Keratinocyte (primary cell): ENCODE results near the gene TXNL4A. TPM values are rescaled to one million over a fixed set of nuclear protein-coding genes. Genes with fewer than 3 reads are reported as not detected.

Source experiments
- DNase-seq: peaks from one replicate; pipeline ENCODE4 v3.0.0-alpha.2; 2011; ENCODE audit warnings: low read depth, missing footprints, low spot score
- FAIRE-seq: peaks from 2 replicates; lab custom pipeline; 2011; peaks lifted over from hg19 to GRCh38; lab: Jason Lieb, UNC
- H2AFZ ChIP-seq: 2 replicates; pipeline ENCODE4 v1.6.0; 2012; ENCODE audit warnings: low read length, control low read depth, inconsistent platforms; ENCODE audit not compliant: control insufficient read depth
- H3K27ac ChIP-seq: 2 replicates; pipeline ENCODE4 v1.5.1; 2011; ENCODE audit warnings: low read length; ENCODE audit not compliant: control insufficient read depth, insufficient read depth
- H3K27me3 ChIP-seq: 3 replicates; pipeline ENCODE4 v1.6.0; 2011; ENCODE audit warnings: low read length; ENCODE audit not compliant: control insufficient read depth, insufficient read depth; ENCODE audit errors: extremely low read depth
- H3K36me3 ChIP-seq, 2 experiments: 2 replicates in 1 of 2; 3 replicates in 1 of 2; pipeline ENCODE4 v1.5.1; 2011; ENCODE audit warnings: low read length in 2 of 2, mild to moderate bottlenecking in 1 of 2; ENCODE audit not compliant: control insufficient read depth in 2 of 2, insufficient read depth in 2 of 2; ENCODE audit errors: extremely low read depth in 1 of 2
- H3K4me1 ChIP-seq: 3 replicates; pipeline ENCODE4 v1.5.1; 2011; ENCODE audit warnings: low read length; ENCODE audit not compliant: control insufficient read depth, insufficient read depth; ENCODE audit errors: extremely low read depth
- H3K4me2 ChIP-seq: 3 replicates; pipeline ENCODE4 v1.6.0; 2011; ENCODE audit warnings: low read depth, low read length; ENCODE audit not compliant: control insufficient read depth, insufficient read depth; ENCODE audit errors: extremely low read depth
- H3K4me3 ChIP-seq, 3 experiments: fragments of 200-600 bp in 1 of 3; sonication (generic) in 1 of 3; 2 replicates in 2 of 3; 3 replicates in 1 of 3; pipeline ENCODE4 v1.5.1; 2011 to 2016; ENCODE audit warnings: low read length in 3 of 3, mild to moderate bottlenecking in 3 of 3, control low read depth in 2 of 3, inconsistent platforms in 1 of 3, low read depth in 1 of 3, mixed read lengths in 1 of 3, mixed run types in 1 of 3, moderate library complexity in 1 of 3; ENCODE audit not compliant: control insufficient read depth in 2 of 3, insufficient read depth in 2 of 3; ENCODE audit errors: extremely low read depth in 1 of 3
- H3K79me2 ChIP-seq: 2 replicates; pipeline ENCODE4 v1.6.0; 2012; ENCODE audit warnings: low read length; ENCODE audit not compliant: control insufficient read depth, insufficient read depth
- H3K9ac ChIP-seq: 3 replicates; pipeline ENCODE4 v1.6.0; 2011; ENCODE audit warnings: low read length; ENCODE audit not compliant: control insufficient read depth, insufficient read depth; ENCODE audit errors: extremely low read depth
- H3K9me1 ChIP-seq: 3 replicates; pipeline ENCODE4 v1.6.0; 2011; ENCODE audit warnings: low read length; ENCODE audit not compliant: control insufficient read depth, insufficient read depth; ENCODE audit errors: extremely low read depth
- H3K9me3 ChIP-seq: 2 replicates; pipeline ENCODE4 v1.5.1; 2012; ENCODE audit warnings: low read depth, low read length; ENCODE audit not compliant: control insufficient read depth
- H4K20me1 ChIP-seq: 3 replicates; pipeline ENCODE4 v1.6.0; 2011; ENCODE audit warnings: low read length; ENCODE audit not compliant: control insufficient read depth, insufficient read depth; ENCODE audit errors: extremely low read depth
- EZH2 ChIP-seq: IDR thresholded peaks from one replicate; pipeline ENCODE4 v1.6.1; 2012; ENCODE audit warnings: inconsistent platforms, mild to moderate bottlenecking, low read length, moderate library complexity
- dilution Hi-C: fragments of 300-500 bp; cut with MboI; formaldehyde crosslinking; loops from one replicate; pipeline ENCODE4 v1.7.0; 2020; ENCODE audit warnings: low sequenced_read_pairs; ENCODE audit not compliant: extremely low pct_ligation_motif_present
- polyA plus RNA-seq, 5 experiments: library from polyadenylated mRNA; depleted of rRNA in 3 of 5; stranded (reverse) in 3 of 5; stranded (forward) in 1 of 5; unstranded in 1 of 5; fragments of >200 nt; gene quantifications; 1 replicate in 1 of 5; 2 replicates in 3 of 5; 3 replicates in 1 of 5; pipeline versions ENCODE4 v1.2.1 to v1.2.3, GENCODE V29; 2011 to 2012; ENCODE audit warnings: missing spikeins in 2 of 5, low read depth in 1 of 5, low replicate concordance in 1 of 5
- TF ChIP-seq, protein P1 (sequence below), 3 experiments: IDR thresholded peaks in 1 of 3; conservative IDR thresholded peaks in 1 of 3; optimal IDR thresholded peaks in 1 of 3; 2 replicates in 2 of 3; 3 replicates in 1 of 3; pipeline versions ENCODE3 to v1.5.1; 2011; ENCODE audit warnings: low read length in 3 of 3, mild to moderate bottlenecking in 3 of 3, moderate library complexity in 2 of 3, control low read depth in 1 of 3, inconsistent platforms in 1 of 3; ENCODE audit not compliant: insufficient read depth in 2 of 3; ENCODE audit errors: extremely low read depth in 1 of 3

Gene TXNL4A
- polyA plus RNA-seq, 1 donor (not counting 4 experiments of a cell fraction or from before 2014, with no cell fraction given) = 142 TPM

DNA sequence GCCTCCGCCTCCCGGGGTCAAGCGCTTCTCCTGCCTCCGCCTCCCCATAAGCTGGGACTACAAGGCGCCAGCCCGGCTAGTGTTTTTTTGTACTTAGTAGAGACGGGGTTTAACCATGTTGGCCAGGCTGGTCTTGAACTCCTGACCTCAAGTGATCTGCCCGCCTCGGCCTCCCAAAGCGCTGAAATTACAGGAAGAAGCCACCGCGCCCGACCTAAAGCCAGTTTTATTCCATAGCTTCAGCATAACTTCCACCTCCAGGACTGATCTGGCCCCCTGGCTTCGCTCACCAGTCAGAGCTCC lies 783 bp upstream of the TXNL4A start:
- Histone ChIP-seq H3K36me3 (peaks cover 0 to 6% of the 10 kb centered on the region in 2 experiments), H3K9ac (peak overlapping the region; percentile 85), H3K79me2 (peaks cover 41% of the 10 kb centered on the region), H3K9me1 (peaks cover 3% of the 10 kb centered on the region), H3K27me3 (no peaks in the 10 kb centered on the region), H3K4me1 (peaks cover 13% of the 10 kb centered on the region), H2AFZ (peak overlapping the region; percentile 16), H3K9me3 (no peaks in the 10 kb centered on the region), H3K27ac (peak overlapping the region; percentile 77), H3K4me3 (peak overlapping the region; percentile 94 to 100 (median 99)), H4K20me1 (peaks cover 16% of the 10 kb centered on the region), H3K4me2 (peak overlapping the region; percentile 85)
- TF ChIP-seq, protein P1, sequence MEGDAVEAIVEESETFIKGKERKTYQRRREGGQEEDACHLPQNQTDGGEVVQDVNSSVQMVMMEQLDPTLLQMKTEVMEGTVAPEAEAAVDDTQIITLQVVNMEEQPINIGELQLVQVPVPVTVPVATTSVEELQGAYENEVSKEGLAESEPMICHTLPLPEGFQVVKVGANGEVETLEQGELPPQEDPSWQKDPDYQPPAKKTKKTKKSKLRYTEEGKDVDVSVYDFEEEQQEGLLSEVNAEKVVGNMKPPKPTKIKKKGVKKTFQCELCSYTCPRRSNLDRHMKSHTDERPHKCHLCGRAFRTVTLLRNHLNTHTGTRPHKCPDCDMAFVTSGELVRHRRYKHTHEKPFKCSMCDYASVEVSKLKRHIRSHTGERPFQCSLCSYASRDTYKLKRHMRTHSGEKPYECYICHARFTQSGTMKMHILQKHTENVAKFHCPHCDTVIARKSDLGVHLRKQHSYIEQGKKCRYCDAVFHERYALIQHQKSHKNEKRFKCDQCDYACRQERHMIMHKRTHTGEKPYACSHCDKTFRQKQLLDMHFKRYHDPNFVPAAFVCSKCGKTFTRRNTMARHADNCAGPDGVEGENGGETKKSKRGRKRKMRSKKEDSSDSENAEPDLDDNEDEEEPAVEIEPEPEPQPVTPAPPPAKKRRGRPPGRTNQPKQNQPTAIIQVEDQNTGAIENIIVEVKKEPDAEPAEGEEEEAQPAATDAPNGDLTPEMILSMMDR (optimal IDR thresholded peaks at IDR 0.05 in 1 of 3, IDR thresholded peaks at IDR 0.05 in 1 of 3, conservative IDR thresholded peaks at IDR 0.05 in 1 of 3; ENCODE audit: extremely low read depth in 1 of 3, insufficient read depth in 2 of 3, low read length in 3 of 3) = no peak
- TF ChIP-seq EZH2 = no peak
- dilution Hi-C loops = no loop called here
- DNase-seq (no peak), FAIRE-seq (no peak)

DNA sequence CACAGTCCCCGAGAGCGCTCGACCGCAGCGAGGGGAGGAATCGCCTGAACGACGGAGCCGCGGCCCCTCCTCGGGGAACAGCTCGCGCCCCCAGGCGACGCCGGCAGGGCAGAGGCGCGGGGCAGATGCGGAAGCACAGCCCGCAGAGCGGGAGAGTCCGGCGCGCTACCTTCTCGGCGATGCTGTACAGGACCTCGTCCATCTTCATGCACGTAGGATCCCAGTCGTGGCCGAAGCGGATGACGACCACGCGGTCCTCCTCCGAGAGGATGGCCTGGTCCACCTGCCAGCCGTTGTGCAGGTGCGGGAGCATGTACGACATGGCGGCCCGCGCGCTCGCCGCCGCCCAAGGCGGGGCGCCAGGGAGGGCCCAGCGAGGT lies 302 bp downstream of the TXNL4A start:
- H3K4me2 ChIP-seq = peak overlapping the region; percentile 98
- H3K27ac ChIP-seq = peak overlapping the region; percentile 77
- peak overlapping the region; percentile 85 for H3K9ac ChIP-seq
- dilution Hi-C loops = no loop called here
- peaks cover 21% of the 10 kb centered on the region for H4K20me1 ChIP-seq
- peaks cover 13% of the 10 kb centered on the region for H3K4me1 ChIP-seq
- H2AFZ ChIP-seq = peak overlapping the region; percentile 92
- no peaks in the 10 kb centered on the region for H3K9me3 ChIP-seq
- H3K36me3 ChIP-seq = peaks cover 0 to 6% of the 10 kb centered on the region in 2 experiments
- H3K9me1 ChIP-seq = peaks cover 3% of the 10 kb centered on the region
- peaks cover 52% of the 10 kb centered on the region for H3K79me2 ChIP-seq
- no peaks in the 10 kb centered on the region for H3K27me3 ChIP-seq
- FAIRE-seq (no peak), DNase-seq (no peak)
- TF ChIP-seq, protein P1 (optimal IDR thresholded peaks at IDR 0.05 in 1 of 3, IDR thresholded peaks at IDR 0.05 in 1 of 3, conservative IDR thresholded peaks at IDR 0.05 in 1 of 3; ENCODE audit: extremely low read depth in 1 of 3, insufficient read depth in 2 of 3, low read length in 3 of 3) = peak in 1 of 3 experiments; percentile 40
- TF ChIP-seq EZH2 = no peak
- peak overlapping the region; percentile 94 to 100 (median 99) for H3K4me3 ChIP-seq
